K562 (cell line): ENCODE data around the gene ACSF3. TPM values are rescaled to one million over a fixed set of nuclear protein-coding genes. Genes with fewer than 3 reads are reported as not detected.

Experiments
- C11orf30 ChIP-seq: fragments of 450-650 bp; IDR thresholded peaks from 2 replicates; pipeline ENCODE4 v1.6.1; 2016; ENCODE audit warnings: low read depth, mild to moderate bottlenecking
- CBX1 ChIP-seq: sonication (generic); IDR thresholded peaks from 2 replicates; pipeline ENCODE4 v1.6.1; 2016; ENCODE audit warnings: antibody characterized with exemption, low read depth, mild to moderate bottlenecking
- CHD1 ChIP-seq: fragments of 200-600 bp; sonication (generic); IDR thresholded peaks from one replicate; pipeline ENCODE4 v1.6.1; 2012; ENCODE audit warnings: mild to moderate bottlenecking, moderate library complexity, low read length, inconsistent platforms
- CTBP1 ChIP-seq: fragments of 450-650 bp; IDR thresholded peaks from 2 replicates; pipeline ENCODE4 v1.6.1; 2016; ENCODE audit warnings: borderline replicate concordance
- DMBX1 ChIP-seq: fragments of 250-450 bp; sonication (Bioruptor Pico); IDR thresholded peaks from 2 replicates; pipeline ENCODE4 v1.8.0; 2022; ENCODE audit warnings: inconsistent platforms, mild to moderate bottlenecking, moderate library complexity, borderline replicate concordance
- ERF ChIP-seq: fragments of 450-650 bp; formaldehyde crosslinking; IDR thresholded peaks from 2 replicates; pipeline ENCODE4 v1.4.0; 2020; ENCODE audit warnings: mild to moderate bottlenecking, mixed read lengths
- ESRRB ChIP-seq: fragments of 250-450 bp; sonication (Bioruptor Pico); IDR thresholded peaks from 2 replicates; pipeline ENCODE4 v1.5.0; 2020; ENCODE audit warnings: mild to moderate bottlenecking, moderate library complexity, borderline replicate concordance
- FOXJ3 ChIP-seq: sonication (generic); formaldehyde crosslinking; IDR thresholded peaks from 2 replicates; pipeline ENCODE4 v1.4.0; 2020; ENCODE audit warnings: mild to moderate bottlenecking, missing genetic modification reagents
- NONO ChIP-seq, 2 experiments: fragments of 200-400 bp in 1 of 2; fragments of 450-650 bp in 1 of 2; formaldehyde crosslinking in 1 of 2; IDR thresholded peaks; 2 replicates each; pipeline ENCODE4 v1.6.1; 2017; ENCODE audit warnings: low read depth in 2 of 2, mild to moderate bottlenecking in 2 of 2, moderate library complexity in 2 of 2, low read length in 1 of 2
- PCBP2 ChIP-seq: fragments of 200-400 bp; formaldehyde crosslinking; IDR thresholded peaks from 2 replicates; pipeline ENCODE4 v1.6.1; 2018; ENCODE audit warnings: low read length, low read depth, mild to moderate bottlenecking, moderate library complexity; ENCODE audit not compliant: poor library complexity, severe bottlenecking
- ZNF175 ChIP-seq: fragments of 200-800 bp; sonication (Bioruptor generic); IDR thresholded peaks from 2 replicates; pipeline ENCODE4 v1.6.1; 2016; ENCODE audit warnings: low read depth, mild to moderate bottlenecking, missing genetic modification characterization, missing compliant biosample characterization
- ZNF24 ChIP-seq: fragments of 450-650 bp; IDR thresholded peaks from 2 replicates; pipeline ENCODE4 v1.6.1; 2016
- polyA plus RNA-seq, 8 experiments: library from polyadenylated mRNA; depleted of rRNA in 4 of 8; stranded (reverse) in 5 of 8; unstranded in 3 of 8; fragments of >200 nt; fragmentation: Nextera tagmentation in 2 of 8; fragmentation: Illumina TruSeq in 1 of 8; extraction: Ambion mirVana in 2 of 8; extraction: Trizol in 1 of 8; gene quantifications; 2 replicates each; pipeline versions ENCODE4 v1.2.1 to v1.2.3, GENCODE V29; 2011 to 2014; ENCODE audit warnings: inconsistent platforms in 1 of 8, missing spikeins in 1 of 8
- total RNA-seq, 7 experiments: library from RNA; depleted of rRNA in 6 of 7; stranded (reverse); fragments of >200 nt in 6 of 7; fragmentation: Illumina TruSeq in 2 of 7; extraction: Trizol in 2 of 7; gene quantifications; 2 replicates each; pipeline versions ENCODE4 v1.2.1 to v1.2.3, GENCODE V29; 2011 to 2021; ENCODE audit warnings: low replicate concordance in 1 of 7
- TF ChIP-seq, protein P1 (sequence below), 2 experiments: fragments of 450-650 bp in 1 of 2; IDR thresholded peaks; 2 replicates each; pipeline ENCODE4 v1.6.1; 2011 to 2017; ENCODE audit warnings: low read depth in 2 of 2, antibody characterized with exemption in 1 of 2, borderline replicate concordance in 1 of 2, low read length in 1 of 2, mild to moderate bottlenecking in 1 of 2, mixed read lengths in 1 of 2; ENCODE audit not compliant: control insufficient read depth in 1 of 2
- TF ChIP-seq, protein P2 (sequence below): fragments of 250-450 bp; sonication (Bioruptor Pico); IDR thresholded peaks from 2 replicates; pipeline ENCODE4 v1.5.0; 2021; ENCODE audit warnings: mild to moderate bottlenecking, borderline replicate concordance
- TF ChIP-seq, protein P3 (sequence below): fragments of 250-450 bp; sonication (Bioruptor Pico); IDR thresholded peaks from 2 replicates; pipeline ENCODE4 v1.5.0; 2022; ENCODE audit warnings: mild to moderate bottlenecking
- TF ChIP-seq, protein P4 (sequence below), 2 experiments: IDR thresholded peaks; 2 replicates each; pipeline ENCODE4 v1.6.1; 2011; ENCODE audit warnings: borderline replicate concordance in 1 of 2, control low read depth in 1 of 2, low read depth in 1 of 2, low read length in 1 of 2, mild to moderate bottlenecking in 1 of 2, mixed read lengths in 1 of 2, moderate library complexity in 1 of 2; ENCODE audit not compliant: insufficient read depth in 1 of 2, insufficient read length in 1 of 2, poor library complexity in 1 of 2, severe bottlenecking in 1 of 2; ENCODE audit errors: extremely low read depth in 1 of 2

ACSF3 gene
- total and polyA plus RNA-seq, 9 of the 15 experiments (the other 6 are each of a cell fraction or from before 2014, with no cell fraction given): 0.77 to 32.8 (median 14.7) TPM

DNA sequence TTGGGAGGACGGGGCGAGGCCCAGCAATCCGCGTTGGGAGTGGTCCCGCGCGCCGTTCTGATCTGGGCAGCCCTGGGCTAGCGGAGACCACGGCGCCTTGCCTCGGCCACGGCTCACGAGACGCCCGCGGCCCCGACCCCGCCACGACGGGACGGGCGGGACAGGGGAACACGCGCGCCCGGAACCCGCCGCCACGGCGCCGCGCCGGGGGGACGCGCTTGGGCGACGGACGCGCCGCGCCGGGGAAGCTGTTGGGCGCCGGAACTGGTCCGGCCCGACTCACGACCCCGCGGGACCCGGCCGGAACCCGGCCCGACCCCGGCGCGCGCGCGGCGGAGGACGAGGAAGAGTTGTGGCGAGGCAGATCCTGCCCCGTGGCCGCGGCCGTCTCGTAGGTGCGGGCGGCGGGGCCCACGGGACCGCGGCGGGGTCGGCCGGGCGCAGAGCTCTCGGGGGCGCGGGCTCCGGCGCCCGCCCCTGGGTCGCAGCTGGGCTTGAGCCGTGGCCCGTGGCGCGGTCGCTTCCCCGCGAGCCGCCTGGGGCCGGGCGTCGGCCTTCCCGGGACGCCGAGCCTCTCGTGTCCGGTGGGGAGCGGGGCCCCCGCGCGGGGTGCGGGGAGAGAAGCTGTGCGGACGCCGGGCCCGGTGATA, at the start of gene ACSF3 (continued):
- TF ChIP-seq, protein P1, sequence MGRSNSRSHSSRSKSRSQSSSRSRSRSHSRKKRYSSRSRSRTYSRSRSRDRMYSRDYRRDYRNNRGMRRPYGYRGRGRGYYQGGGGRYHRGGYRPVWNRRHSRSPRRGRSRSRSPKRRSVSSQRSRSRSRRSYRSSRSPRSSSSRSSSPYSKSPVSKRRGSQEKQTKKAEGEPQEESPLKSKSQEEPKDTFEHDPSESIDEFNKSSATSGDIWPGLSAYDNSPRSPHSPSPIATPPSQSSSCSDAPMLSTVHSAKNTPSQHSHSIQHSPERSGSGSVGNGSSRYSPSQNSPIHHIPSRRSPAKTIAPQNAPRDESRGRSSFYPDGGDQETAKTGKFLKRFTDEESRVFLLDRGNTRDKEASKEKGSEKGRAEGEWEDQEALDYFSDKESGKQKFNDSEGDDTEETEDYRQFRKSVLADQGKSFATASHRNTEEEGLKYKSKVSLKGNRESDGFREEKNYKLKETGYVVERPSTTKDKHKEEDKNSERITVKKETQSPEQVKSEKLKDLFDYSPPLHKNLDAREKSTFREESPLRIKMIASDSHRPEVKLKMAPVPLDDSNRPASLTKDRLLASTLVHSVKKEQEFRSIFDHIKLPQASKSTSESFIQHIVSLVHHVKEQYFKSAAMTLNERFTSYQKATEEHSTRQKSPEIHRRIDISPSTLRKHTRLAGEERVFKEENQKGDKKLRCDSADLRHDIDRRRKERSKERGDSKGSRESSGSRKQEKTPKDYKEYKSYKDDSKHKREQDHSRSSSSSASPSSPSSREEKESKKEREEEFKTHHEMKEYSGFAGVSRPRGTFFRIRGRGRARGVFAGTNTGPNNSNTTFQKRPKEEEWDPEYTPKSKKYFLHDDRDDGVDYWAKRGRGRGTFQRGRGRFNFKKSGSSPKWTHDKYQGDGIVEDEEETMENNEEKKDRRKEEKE (IDR thresholded peaks at IDR 0.05; ENCODE audit: borderline replicate concordance in 1 of 2, control insufficient read depth in 1 of 2, low read depth in 2 of 2, low read length in 1 of 2): peak in 1 of 2 experiments; percentile 96; a peak in 2 of 4 replicates
- TF ChIP-seq C11orf30 (peak; percentile 33; the same call in 1 of the 2 replicates), NONO (IDR thresholded peaks at IDR 0.05; ENCODE audit: low read depth in 2 of 2, low read length in 1 of 2) (peak in 1 of 2 experiments; percentile 91; a peak in 2 of 4 replicates), PCBP2 (no peak), DMBX1 (CRISPR knock-in tag) (peak; percentile 50; the same call in 1 of the 2 replicates), FOXJ3 (no peak), ZNF175 (no peak), CTBP1 (peak; percentile 88; the same call in 1 of the 2 replicates), ERF (CRISPR knock-in tag) (no peak), CBX1 (peak; percentile 90), ESRRB (no peak), ZNF24 (peak; percentile 84), CHD1 (peak; percentile 37)
- TF ChIP-seq, protein P2, sequence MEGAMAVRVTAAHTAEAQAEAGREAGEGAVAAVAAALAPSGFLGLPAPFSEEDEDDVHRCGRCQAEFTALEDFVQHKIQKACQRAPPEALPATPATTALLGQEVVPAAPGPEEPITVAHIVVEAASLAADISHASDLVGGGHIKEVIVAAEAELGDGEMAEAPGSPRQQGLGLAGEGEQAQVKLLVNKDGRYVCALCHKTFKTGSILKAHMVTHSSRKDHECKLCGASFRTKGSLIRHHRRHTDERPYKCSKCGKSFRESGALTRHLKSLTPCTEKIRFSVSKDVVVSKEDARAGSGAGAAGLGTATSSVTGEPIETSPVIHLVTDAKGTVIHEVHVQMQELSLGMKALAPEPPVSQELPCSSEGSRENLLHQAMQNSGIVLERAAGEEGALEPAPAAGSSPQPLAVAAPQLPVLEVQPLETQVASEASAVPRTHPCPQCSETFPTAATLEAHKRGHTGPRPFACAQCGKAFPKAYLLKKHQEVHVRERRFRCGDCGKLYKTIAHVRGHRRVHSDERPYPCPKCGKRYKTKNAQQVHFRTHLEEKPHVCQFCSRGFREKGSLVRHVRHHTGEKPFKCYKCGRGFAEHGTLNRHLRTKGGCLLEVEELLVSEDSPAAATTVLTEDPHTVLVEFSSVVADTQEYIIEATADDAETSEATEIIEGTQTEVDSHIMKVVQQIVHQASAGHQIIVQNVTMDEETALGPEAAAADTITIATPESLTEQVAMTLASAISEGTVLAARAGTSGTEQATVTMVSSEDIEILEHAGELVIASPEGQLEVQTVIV (CRISPR knock-in tag): peak; percentile 46; the same call in 1 of the 2 replicates
- TF ChIP-seq, protein P3, sequence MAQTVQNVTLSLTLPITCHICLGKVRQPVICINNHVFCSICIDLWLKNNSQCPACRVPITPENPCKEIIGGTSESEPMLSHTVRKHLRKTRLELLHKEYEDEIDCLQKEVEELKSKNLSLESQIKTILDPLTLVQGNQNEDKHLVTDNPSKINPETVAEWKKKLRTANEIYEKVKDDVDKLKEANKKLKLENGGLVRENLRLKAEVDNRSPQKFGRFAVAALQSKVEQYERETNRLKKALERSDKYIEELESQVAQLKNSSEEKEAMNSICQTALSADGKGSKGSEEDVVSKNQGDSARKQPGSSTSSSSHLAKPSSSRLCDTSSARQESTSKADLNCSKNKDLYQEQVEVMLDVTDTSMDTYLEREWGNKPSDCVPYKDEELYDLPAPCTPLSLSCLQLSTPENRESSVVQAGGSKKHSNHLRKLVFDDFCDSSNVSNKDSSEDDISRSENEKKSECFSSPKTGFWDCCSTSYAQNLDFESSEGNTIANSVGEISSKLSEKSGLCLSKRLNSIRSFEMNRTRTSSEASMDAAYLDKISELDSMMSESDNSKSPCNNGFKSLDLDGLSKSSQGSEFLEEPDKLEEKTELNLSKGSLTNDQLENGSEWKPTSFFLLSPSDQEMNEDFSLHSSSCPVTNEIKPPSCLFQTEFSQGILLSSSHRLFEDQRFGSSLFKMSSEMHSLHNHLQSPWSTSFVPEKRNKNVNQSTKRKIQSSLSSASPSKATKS: no peak
- TF ChIP-seq, protein P4, sequence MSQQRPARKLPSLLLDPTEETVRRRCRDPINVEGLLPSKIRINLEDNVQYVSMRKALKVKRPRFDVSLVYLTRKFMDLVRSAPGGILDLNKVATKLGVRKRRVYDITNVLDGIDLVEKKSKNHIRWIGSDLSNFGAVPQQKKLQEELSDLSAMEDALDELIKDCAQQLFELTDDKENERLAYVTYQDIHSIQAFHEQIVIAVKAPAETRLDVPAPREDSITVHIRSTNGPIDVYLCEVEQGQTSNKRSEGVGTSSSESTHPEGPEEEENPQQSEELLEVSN (IDR thresholded peaks at IDR 0.05; ENCODE audit: borderline replicate concordance in 1 of 2, extremely low read depth in 1 of 2, insufficient read depth in 1 of 2, insufficient read length in 1 of 2, low read depth in 1 of 2, low read length in 1 of 2, poor library complexity in 1 of 2, severe bottlenecking in 1 of 2): peak; percentile 66 to 96
